Measurements from ENCODE around the gene ADAMTS8. TPM values are rescaled to one million over a fixed set of nuclear protein-coding genes. Genes with fewer than 3 reads are reported as not detected.

ADAMTS8 gene
- total RNA-seq, 2 donors from 2014 or later: 0.86 to 3.4 TPM

GRCh38 chr11:130411223-130411622 is 17.2 kb downstream of the ADAMTS8 start:
- no peak for DNase-seq (ENCODE audit: low spot score)
- intact Hi-C loops (cut with DNase I): no loop called here

- intact Hi-C loops (cut with DNase I): no loop called here
- no peak for DNase-seq (ENCODE audit: low spot score)
These were observed 18.6 kb downstream of the ADAMTS8 start for GRCh38 chr11:130409594-130410388.

DNA sequence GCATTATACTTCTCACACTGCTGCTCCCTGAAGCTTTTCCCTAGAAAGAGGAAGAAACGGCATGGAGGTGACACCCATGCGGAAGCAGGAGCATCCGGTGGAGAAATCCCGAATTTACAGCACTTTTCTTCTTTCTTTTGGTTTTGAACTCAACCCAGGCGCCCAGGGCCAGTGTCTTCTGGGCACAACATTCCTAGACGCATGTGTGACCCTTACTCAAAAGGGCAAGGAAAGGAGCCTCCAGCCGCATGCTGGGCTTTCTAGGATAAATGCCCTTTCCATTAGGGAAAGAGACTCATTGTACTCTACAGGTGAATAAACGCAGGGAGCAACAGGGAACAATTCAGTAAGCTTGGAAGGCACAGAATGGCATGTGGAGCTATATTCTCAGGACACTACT is 19.5 kb downstream of the ADAMTS8 start:
- intact Hi-C loops (cut with DNase I): no loop called here
- no peak for DNase-seq (ENCODE audit: low spot score)

DNA sequence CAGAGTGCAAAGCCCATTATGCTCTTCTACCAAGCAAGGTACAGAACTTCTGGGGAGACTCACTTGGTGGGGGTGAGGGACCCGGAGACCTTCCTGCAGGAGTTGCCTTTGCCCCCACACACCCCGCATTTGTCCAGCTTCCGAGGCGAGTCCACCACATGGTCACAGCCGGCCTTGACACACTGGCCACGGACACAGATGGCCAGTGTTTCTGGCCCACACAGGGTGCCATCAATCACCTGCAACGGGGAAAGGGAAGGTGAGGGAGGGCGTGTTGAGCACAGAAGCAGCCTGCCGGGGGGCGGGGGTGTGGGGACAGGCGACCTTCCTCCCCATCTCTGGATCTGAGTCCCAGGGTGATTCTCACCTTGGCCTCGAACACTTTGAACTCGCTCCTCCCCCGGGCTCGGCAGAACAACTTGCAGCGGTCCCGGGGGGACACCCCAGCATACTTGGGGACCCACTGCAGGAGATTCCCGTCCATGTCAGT is 20.0 kb downstream of the ADAMTS8 start:
- no peak for DNase-seq (ENCODE audit: low spot score)
- intact Hi-C loops (cut with DNase I): no loop called here

DNA sequence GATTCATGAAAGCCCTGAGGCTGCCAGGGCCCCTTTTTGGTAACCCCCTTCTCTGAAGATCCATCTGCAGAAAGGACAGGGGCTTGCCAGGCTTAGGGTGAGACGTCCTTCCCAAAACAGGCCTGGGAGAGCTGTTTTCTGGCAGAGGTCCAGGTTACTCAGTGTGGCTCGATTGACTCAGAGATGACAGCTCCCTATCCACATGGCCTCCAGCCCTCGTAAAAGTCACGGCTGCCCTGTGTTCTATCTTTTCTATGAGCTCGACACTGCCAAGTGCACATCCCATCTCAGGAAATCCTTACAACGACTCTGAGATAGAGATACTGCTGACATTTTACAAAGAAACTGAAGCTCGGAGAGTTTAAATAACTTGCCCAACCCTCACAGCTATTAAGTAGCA is 20.4 kb downstream of the ADAMTS8 start:
- intact Hi-C loops (cut with DNase I): no loop called here

GRCh38 chr11:130405428-130405827 is 23.0 kb downstream of the ADAMTS8 start:
- intact Hi-C loops (cut with DNase I): no loop called here
- DNase-seq (ENCODE audit: low spot score): no peak

More for the DNA sequence above, 20.4 kb downstream of the ADAMTS8 start:
- peak; percentile 87 for DNase-seq (ENCODE audit: low spot score)

DNA sequence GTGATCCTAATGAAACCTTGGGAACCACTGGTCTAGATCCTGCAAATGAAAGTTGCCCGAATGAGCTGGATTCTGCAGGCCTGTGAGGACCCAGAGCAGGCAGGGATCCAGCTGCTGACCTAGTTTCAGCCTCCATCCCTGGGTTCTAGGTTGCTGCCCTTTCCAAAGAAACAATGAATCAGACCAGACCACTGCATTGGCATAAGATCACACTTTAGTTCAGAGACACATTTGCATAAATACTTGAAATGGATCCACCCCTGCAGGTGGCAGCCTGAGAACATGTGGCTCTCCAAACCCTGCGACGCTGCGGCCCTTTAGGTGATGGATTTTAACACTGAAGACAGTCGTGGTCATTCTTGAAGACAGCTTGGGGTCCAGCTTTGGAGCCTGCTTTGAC is 23.7 kb downstream of the ADAMTS8 start:
- no peak for DNase-seq (ENCODE audit: low spot score)
- intact Hi-C loops (cut with DNase I): no loop called here

GRCh38 chr11:130403967-130404366 is 24.4 kb downstream of the ADAMTS8 start:
- DNase-seq (ENCODE audit: low spot score): no peak
- intact Hi-C loops (cut with DNase I): no loop called here

GRCh38 chr11:130403271-130403804 is 25.1 kb downstream of the ADAMTS8 start:
- intact Hi-C loops (cut with DNase I): no loop called here
- DNase-seq (ENCODE audit: low spot score): peak; percentile 89

GRCh38 chr11:130402570-130402969 is 25.8 kb downstream of the ADAMTS8 start:
- intact Hi-C loops (cut with DNase I): no loop called here
- no peak for DNase-seq (ENCODE audit: low spot score)

DNA sequence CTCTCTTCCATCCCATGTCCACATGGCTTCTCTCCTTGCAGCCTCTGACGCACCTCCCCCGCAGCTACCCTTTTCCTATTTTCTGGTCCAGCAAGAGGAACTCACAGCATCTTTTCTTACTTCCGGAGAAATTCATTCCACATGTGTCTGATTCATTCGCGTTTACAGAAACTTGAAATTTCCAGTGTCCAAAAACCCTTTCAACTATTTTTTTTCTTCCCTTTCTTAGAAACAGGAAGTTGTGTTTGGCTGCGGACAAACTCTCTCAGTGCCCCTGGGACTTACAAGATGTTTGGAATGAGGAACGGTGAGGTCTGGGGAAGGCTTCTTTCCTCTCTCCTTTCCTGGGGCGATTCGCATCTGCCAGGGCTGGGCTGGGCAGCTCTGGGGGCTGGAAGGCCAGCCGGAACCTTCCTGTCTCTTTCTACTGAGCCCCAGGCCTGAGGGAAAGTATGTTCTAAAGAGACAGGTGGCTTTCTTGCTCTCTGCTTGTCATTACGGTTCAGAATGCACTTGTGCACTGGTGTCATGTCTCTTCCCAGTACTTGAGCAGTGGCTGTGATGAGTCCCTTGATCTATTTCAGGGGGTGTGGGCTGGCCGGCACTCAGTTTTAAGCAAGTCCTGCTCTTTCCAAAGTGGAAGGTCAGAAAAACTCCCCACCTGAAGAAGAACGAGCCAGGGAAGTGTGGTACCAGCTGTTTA is 27.5 kb downstream of the ADAMTS8 start:
- intact Hi-C loops (cut with DNase I): no loop called here
- no peak for DNase-seq (ENCODE audit: low spot score)

- DNase-seq (ENCODE audit: low spot score): no peak
- intact Hi-C loops (cut with DNase I): no loop called here
These were observed 29.2 kb downstream of the ADAMTS8 start for GRCh38 chr11:130399196-130399595.

GRCh38 chr11:130397780-130398179 is 30.6 kb downstream of the ADAMTS8 start:
- no peak for DNase-seq (ENCODE audit: low spot score)

DNA sequence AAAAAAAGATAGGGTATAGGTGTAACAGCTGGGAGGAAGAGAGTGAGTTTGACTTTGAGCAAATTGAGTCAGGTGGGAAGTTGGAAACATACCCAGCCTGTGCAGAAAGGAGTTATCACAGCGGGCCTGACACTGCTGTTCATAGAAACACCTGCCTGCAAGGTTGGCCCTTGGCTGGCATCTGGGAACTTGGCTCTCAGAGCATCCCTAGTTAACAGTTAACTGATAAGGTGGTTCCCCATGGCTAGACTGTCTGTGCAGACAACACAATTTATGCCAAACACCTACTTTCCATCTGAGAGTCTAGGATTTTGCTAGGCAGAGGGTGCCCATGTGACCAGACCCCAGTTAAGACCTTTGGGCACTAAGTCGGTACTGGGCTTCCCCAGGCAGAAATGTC is 31.4 kb downstream of the ADAMTS8 start:
- no peak for DNase-seq (ENCODE audit: low spot score)
- intact Hi-C loops (cut with DNase I): no loop called here

More at GRCh38 chr11:130397780-130398179, 30.6 kb downstream of the ADAMTS8 start:
- intact Hi-C loops (cut with DNase I): no loop called here

DNA sequence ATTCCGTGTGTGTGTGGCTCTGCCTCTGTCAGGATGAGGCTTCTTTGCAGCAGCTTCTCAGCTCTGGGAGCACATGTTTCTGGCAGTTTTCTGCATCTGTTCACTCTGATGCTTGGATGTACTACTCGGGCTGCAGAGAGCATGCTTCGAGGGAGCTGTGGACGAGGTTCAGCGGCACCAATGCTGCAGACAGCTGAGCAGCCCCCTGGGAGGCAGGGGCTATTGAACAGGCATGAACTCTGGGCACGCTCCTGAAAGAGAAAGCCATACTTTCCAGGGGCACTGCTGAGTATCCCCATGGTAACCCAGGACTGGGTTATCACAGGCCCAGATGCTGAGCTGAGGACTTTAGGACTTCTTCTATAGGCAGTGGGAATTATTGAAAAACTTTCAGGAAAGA is 33.8 kb downstream of the ADAMTS8 start:
- DNase-seq (ENCODE audit: low spot score): no peak
- intact Hi-C loops (cut with DNase I): no loop called here

DNA sequence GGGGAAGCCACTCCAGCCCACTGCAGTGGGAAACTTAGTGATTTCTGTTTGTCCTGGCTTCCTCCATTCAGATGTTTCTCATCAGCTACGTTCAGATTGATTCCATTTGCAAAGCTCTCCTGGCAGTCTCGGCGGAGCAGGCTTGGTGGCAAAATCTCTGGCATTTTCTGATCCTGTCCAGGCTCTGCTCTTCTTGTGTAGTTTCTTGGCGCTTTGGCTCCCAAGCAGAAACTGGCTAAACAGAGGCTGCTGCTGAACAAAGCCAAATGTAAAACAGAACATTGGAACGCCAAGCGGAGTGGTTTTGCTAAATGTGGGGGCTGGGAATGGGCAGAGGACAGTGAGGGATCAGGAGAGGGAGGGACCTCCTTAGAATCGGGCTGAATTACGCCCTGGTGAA is 36.7 kb downstream of the ADAMTS8 start:
- intact Hi-C loops (cut with DNase I): loop anchor here in 1 of 2 donors (2.0 kb wide), 1 partner anchor 35 kb away; no protein-coding TSS in a partner anchor
- no peak for DNase-seq (ENCODE audit: low spot score)

DNA sequence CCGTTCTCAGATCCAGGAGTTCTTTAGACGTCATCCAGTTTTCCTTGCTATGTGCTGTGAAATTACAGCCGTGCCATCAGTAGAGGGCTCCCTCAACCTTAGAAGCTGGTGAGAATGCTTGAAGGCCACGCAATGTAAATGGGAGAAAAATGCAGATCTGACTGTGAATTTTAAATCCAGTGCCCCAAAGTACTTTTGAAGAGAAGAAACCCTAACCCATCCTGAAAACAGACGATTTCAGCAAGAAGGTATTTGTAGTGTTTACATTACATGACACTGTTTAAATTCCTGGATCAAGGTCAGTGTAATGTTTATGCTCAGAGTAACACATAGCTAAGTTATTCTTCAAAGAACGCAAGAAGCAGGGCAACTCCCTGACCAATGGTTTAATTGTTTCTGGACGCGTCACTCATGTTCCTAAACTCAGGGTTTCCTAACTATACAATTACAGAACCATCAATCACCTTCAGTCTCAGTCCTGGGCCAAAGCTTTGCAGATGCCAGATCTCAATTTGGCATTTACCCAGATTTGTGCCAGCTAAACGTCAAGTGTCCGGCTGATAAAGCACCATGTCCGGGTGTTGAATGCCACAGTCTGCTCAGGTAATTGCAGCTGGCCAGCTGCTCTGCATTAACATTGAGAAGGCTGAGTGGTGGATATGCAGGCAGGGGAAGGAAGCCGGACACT is 38.2 kb downstream of the ADAMTS8 start:
- DNase-seq (ENCODE audit: low spot score): no peak
- intact Hi-C loops (cut with DNase I): loop anchor here in 1 of 2 donors (2.0 kb wide), 1 partner anchor 37 kb away; no protein-coding TSS in a partner anchor

DNA sequence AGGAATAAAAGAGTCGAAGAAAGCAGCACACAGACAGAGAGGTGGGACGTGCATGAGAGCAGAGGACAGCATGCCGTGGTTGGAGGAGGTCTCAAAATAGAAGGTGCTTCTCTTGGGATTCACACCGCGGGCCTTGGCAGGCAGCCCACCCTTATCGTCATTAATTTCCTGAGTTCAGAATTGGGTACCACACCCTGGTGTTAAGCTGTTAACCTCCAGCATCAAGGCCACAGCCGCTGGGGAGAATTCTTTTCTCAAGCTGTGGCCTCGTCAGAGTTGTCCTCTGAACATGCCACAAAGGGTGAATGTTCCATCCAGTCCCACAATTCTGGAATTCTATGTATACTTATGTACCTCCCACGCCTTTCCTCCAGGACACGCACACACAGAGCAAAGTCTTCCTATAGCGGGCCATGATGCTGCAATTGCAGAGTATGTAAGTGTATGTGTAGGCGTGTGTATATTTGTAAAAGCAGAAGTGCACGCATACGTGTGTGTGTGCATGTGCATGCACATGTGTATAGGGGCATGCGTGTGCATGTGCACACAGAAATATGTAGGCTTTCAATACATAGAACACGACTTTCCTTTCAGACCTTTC is 39.0 kb downstream of the ADAMTS8 start:
- intact Hi-C loops (cut with DNase I): no loop called here
- DNase-seq (ENCODE audit: low spot score): peak; percentile 45

- intact Hi-C loops (cut with DNase I): no loop called here
- peak; percentile 3 for DNase-seq (ENCODE audit: low spot score)
These were observed 39.7 kb downstream of the ADAMTS8 start for GRCh38 chr11:130388607-130389205.

Data from posterior vena cava (tissue), 2 donors.